CD4-positive, alpha-beta T cell treated with Interleukin-17A for 1 hour (primary cell): ENCODE data around the gene DZIP1.

Source experiments
- DNase-seq: peaks from one replicate; pipeline ENCODE4 v3.0.0-alpha.2; 2020

Gene DZIP1

DNA sequence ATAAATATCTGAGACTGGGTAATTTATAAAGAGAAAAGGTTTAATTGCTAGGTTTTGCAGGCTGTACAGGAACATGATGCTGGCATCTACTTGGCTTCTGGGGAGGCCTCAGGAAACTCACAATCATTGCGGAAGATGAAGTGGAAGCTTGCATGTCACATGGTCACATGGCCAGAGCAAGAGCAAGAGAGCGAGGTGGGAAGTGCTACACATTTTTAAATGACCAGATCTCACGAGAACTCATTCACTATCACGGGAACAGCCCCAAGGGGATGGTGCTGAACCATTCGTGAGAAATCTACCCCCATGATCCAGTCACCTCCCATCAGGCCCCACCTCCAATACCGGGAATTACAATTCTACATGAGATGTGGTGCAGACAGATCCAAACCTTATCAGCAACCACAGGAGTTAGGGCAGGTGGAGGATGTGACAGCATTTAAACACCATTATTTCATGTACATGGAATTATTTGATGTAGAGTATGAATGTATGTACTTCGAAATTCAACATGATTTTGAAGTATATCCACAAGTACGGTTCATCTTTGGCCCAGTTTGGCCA is 102.5 kb downstream of the DZIP1 start:
- no peak for DNase-seq

DNA sequence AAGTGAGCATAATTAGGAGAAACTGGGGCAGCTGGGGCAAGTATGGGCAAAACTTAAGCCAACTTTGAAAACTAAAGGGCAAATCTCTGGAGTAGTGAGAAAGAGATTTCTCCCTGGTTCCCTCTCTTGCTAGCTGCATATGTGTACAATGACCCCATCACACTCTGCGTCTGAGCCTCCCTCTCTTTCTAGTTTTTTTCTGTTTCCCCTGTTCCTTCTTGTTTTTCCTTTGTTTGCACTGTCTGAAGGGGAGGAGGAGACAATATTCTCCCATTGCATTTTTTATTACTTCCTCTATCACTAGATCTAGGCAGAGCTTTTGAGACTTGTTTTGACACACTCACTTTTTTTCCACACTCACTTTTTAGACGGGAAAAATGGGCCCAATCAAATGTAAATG is 103.2 kb downstream of the DZIP1 start:
- no peak for DNase-seq

DNA sequence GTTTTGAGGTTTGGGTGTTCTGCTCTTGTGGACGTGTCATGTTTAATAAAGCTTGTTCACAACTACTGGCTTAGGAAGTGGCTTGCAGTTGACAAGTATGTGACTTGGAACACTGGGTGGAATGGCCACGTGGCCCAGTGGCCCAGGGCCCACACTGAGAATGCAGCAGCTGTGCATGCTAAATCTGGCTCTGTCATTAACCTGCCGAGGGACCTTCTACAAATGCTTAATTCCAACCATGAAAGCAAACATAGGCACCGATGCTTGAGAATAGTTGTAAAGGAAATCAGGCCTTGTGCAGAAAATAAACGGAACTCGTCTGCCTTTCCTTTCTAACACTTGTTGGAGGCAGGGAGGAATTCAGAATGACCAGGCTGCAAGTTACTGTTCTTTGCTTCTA is 103.6 kb downstream of the DZIP1 start:
- no peak for DNase-seq

DNA sequence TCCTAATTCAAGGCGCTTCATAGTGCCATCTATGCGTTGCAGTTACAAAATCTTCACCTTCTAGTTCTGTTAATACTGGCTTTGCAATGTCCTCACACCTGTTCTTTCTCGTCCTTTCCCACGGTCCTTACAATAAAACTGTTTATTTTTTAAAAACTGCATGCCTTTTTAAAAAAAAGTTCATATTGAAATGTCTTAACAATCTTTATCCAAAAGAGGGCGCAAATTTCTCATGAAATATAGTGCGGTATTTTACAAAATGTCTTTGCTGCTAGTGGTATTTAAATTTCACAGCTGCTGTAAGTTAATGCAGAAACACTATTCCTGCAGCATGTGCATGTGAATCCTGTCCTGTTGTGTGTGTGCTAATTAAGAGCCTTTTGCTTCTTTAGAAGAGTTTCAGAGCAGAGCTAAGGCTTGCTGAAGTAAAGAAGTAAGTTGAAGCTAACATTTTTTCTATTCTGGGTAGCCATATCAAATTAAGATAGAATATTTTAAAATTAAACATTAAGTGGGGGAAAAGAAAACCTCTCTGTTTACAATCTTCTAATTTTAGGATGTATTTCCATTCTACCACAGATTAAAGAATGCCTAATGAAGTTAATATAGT is 107.8 kb downstream of the DZIP1 start:
- peak; percentile 2 for DNase-seq

DNA sequence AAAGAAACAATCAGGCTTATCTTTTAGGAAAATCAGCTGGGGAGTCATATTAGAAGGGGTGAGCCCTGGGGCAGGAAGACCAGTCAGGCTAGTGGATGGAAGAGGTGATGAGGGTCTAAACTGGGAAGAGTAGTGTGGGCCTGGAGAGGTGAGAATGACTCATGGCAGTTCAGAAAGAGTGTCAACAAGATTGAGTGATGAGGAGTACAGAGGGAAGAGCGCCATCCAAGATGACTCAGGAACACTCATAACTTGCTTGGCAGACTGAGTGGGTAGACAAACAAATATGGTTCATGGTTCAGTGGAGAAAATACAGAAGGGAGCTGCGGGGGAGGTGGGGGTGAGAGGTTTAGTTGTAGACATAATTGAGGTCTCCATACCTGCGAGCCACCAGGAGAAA is 109.3 kb downstream of the DZIP1 start:
- DNase-seq = no peak

DNA sequence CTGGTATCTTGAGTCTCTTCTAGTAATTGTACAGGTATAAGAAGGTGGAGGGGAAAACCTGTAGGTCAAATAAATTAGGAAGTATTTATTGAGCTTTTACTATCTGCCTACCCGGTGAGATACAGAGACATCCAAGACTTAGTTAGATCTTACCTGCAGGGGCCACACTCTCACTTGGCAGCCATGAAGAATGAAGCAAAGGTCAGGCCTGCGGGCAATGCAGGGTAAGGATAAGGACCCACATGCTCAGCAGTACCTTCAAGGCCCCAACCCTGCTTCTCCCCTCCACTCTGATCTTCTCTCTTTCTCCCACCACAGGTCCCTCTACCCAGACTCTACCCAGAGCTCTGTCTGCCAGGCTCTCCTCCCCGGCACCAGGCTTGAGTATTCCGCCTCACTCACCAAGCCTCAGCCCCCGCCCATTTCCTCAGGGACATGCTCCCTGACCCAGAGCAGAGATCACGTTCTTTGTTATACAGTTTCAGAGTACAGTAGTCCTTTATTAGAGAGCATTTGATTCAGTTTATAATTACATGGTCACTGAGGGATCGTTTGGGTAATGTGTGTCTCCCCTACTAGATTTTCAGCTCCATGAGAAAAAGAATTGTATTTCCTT is 110.9 kb downstream of the DZIP1 start:
- no peak for DNase-seq

DNA sequence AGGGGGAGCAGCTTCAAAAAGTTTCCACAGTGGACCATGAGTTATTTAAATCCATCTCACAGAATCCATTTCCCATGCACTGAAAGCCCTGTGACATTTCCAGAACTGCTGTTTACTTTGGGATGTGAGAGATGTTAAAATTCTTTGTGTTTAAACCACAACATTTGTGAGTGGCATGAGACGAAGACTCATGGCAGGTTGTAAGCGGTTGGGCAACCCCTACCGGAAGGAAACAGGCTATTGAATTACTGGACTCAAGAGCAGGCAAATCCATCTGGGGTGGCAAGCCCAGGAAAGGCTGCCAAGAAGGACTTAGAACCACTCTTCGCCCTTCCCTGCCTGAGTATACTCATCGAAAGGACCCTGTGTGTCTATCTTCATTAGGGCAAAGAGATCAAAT is 114.3 kb downstream of the DZIP1 start:
- DNase-seq = no peak
